HepG2 (cell line): Measurements from ENCODE around the gene SPX. TPM values are rescaled to one million over a fixed set of nuclear protein-coding genes. Genes with fewer than 3 reads are reported as not detected.

ENCODE experiments used
- ATAC-seq: fragments of 200-7000 bp; cut with Tn5 transposase; 3 replicates; pipeline ENCODE4 v1.9.1; 2020; ENCODE audit warnings: mild to moderate bottlenecking, moderate library complexity
- BruUV-seq: library from RNA; stranded (reverse); fragments of 400-500 nt; replicated peaks from 2 replicates; lab custom pipeline; 2021; lab: Mats Ljungman, UMichigan
- CTCF ChIA-PET: fragments of 300-600 bp; formaldehyde crosslinking; extraction: SDS; loops from one replicate; lab custom pipeline; 2021; ENCODE audit warnings: low total read pairs, inconsistent platforms, low intra/inter-chr PET ratio; lab: Yijun Ruan, JAX
- POLR2A ChIA-PET: fragments of 350-600 bp; sonication (Branson Sonifier 250); formaldehyde crosslinking; loops from one replicate; lab custom pipeline; 2020; ENCODE audit warnings: antibody characterized with exemption, inconsistent platforms; lab: Yijun Ruan, JAX
- DNase-seq: peaks from one replicate; pipeline ENCODE4 v3.0.0-alpha.2; 2015; ENCODE audit warnings: low spot score
- FAIRE-seq: peaks from 3 replicates; lab custom pipeline; 2011; peaks lifted over from hg19 to GRCh38; lab: Jason Lieb, UNC
- H2AFZ ChIP-seq: one replicate; pipeline ENCODE4 v1.6.1; 2011; ENCODE audit warnings: low read length, inconsistent platforms
- H3K27ac ChIP-seq: fragments of 300-600 bp; 3 replicates; pipeline ENCODE4 v1.8.0; 2011; ENCODE audit warnings: mixed run types, mild to moderate bottlenecking, mixed read lengths, low read length, inconsistent platforms; ENCODE audit not compliant: insufficient read depth; ENCODE audit errors: extremely low read length
- H3K27me3 ChIP-seq, 2 experiments: fragments of 200-600 bp in 1 of 2; 2 replicates in 1 of 2; 3 replicates in 1 of 2; pipeline versions ENCODE4 v1.6.0 to v1.8.0; 2011; ENCODE audit warnings: low read length in 2 of 2, mild to moderate bottlenecking in 2 of 2, moderate library complexity in 2 of 2, inconsistent platforms in 1 of 2; ENCODE audit not compliant: insufficient read depth in 2 of 2, control insufficient read depth in 1 of 2
- H3K36me3 ChIP-seq, 2 experiments: fragments of 200-600 bp in 1 of 2; replicated peaks in 1 of 2; 2 replicates in 1 of 2; 3 replicates in 1 of 2; pipeline versions ENCODE4 v1.5.1 to v1.8.0; 2011; ENCODE audit warnings: low read length in 2 of 2, inconsistent platforms in 1 of 2; ENCODE audit not compliant: insufficient read depth in 2 of 2, control insufficient read depth in 1 of 2
- H3K4me1 ChIP-seq: 2 replicates; pipeline ENCODE4 v1.5.1; 2012; ENCODE audit warnings: low read length, inconsistent platforms; ENCODE audit not compliant: insufficient read depth
- H3K4me2 ChIP-seq: 2 replicates; pipeline ENCODE4 v1.6.0; 2011; ENCODE audit warnings: low read depth, low read length, inconsistent platforms
- H3K4me3 ChIP-seq, 3 experiments: fragments of 200-600 bp in 1 of 3; sonication (generic), shearing (Covaris generic) in 1 of 3; replicated peaks in 1 of 3; 2 replicates each; pipeline ENCODE4 v1.5.1; 2011 to 2016; ENCODE audit warnings: low read length in 3 of 3, inconsistent platforms in 2 of 3, low read depth in 2 of 3, mild to moderate bottlenecking in 2 of 3, control low read depth in 1 of 3, mixed read lengths in 1 of 3; ENCODE audit not compliant: insufficient read depth in 1 of 3
- H3K79me2 ChIP-seq: one replicate; pipeline ENCODE4 v1.6.1; 2011; ENCODE audit warnings: low read length, inconsistent platforms; ENCODE audit not compliant: insufficient read depth
- H3K9ac ChIP-seq: 2 replicates; pipeline ENCODE4 v1.6.0; 2011; ENCODE audit warnings: mild to moderate bottlenecking, low read depth, low read length, inconsistent platforms; ENCODE audit not compliant: insufficient read depth
- H3K9me3 ChIP-seq: 2 replicates; pipeline ENCODE4 v1.5.1; 2012; ENCODE audit warnings: mild to moderate bottlenecking, low read length
- H4K20me1 ChIP-seq: 2 replicates; pipeline ENCODE4 v1.6.0; 2011; ENCODE audit warnings: inconsistent platforms, mild to moderate bottlenecking, low read length, moderate library complexity; ENCODE audit not compliant: insufficient read depth
- CC2D1A ChIP-seq: sonication (generic); formaldehyde crosslinking; IDR thresholded peaks from 2 replicates; pipeline ENCODE4 v1.8.1; 2023; ENCODE audit warnings: mild to moderate bottlenecking, missing genetic modification reagents
- ELF4 ChIP-seq: sonication (generic); formaldehyde crosslinking; IDR thresholded peaks from 2 replicates; pipeline ENCODE4 v1.5.0; 2020; ENCODE audit warnings: missing genetic modification reagents, mild to moderate bottlenecking, moderate library complexity, borderline replicate concordance
- MXD3 ChIP-seq: IDR thresholded peaks from 2 replicates; pipeline ENCODE4 v1.6.1; 2016; ENCODE audit warnings: mild to moderate bottlenecking, missing biosample characterization, missing genetic modification reagents
- MYNN ChIP-seq: sonication (generic); formaldehyde crosslinking; IDR thresholded peaks from 2 replicates; pipeline ENCODE4 v1.4.0; 2020; ENCODE audit warnings: mild to moderate bottlenecking, low read depth, missing genetic modification reagents
- NRL ChIP-seq: sonication (generic); formaldehyde crosslinking; IDR thresholded peaks from 2 replicates; pipeline ENCODE4 v1.5.0; 2020; ENCODE audit warnings: missing genetic modification reagents, mild to moderate bottlenecking, moderate library complexity, borderline replicate concordance
- STAG1 ChIP-seq: sonication (generic); formaldehyde crosslinking; IDR thresholded peaks from 2 replicates; pipeline ENCODE4 v1.4.0; 2020; ENCODE audit warnings: missing genetic modification reagents
- ZFP1 ChIP-seq: IDR thresholded peaks from 2 replicates; pipeline ENCODE4 v1.6.1; 2016
- ZFP62 ChIP-seq: sonication (generic); formaldehyde crosslinking; IDR thresholded peaks from 2 replicates; pipeline ENCODE4 v1.4.0; 2020; ENCODE audit warnings: missing genetic modification reagents
- ZNF343 ChIP-seq: sonication (generic); formaldehyde crosslinking; IDR thresholded peaks from 2 replicates; pipeline ENCODE4 v1.4.0; 2020; ENCODE audit warnings: mild to moderate bottlenecking, missing genetic modification reagents
- ZNF382 ChIP-seq: sonication (generic); formaldehyde crosslinking; IDR thresholded peaks from 2 replicates; pipeline ENCODE4 v1.5.0; 2020; ENCODE audit warnings: missing genetic modification reagents, mild to moderate bottlenecking, borderline replicate concordance
- ZNF788 ChIP-seq: sonication (generic); formaldehyde crosslinking; IDR thresholded peaks from 2 replicates; pipeline ENCODE4 v1.5.0; 2020; ENCODE audit warnings: mild to moderate bottlenecking, missing genetic modification reagents, borderline replicate concordance
- WGBS: methylation state at CpG from one replicate; pipeline ENCODE4 v1.1.6; 2017; ENCODE audit warnings: low lambda C conversion rate; 5-methylcytosine and 5-hydroxymethylcytosine counted together
- in situ Hi-C: cut with HindIII; loops from 2 replicates; pipeline ENCODE4 v1.10.0; 2017; ENCODE audit warnings: low pct_unique_long_range_greater_than_20kb; ENCODE audit not compliant: extremely low pct_ligation_motif_present
- intact Hi-C: fragments of 100-400 bp; cut with micrococcal nuclease; formaldehyde crosslinking; loops from one replicate; pipeline ENCODE4 v1.10.0; 2022; ENCODE audit not compliant: unreplicated experiment
- polyA plus RNA-seq, 8 experiments: library from polyadenylated mRNA; depleted of rRNA in 3 of 8; stranded (reverse) in 7 of 8; unstranded in 1 of 8; fragments of >200 nt; fragmentation: Illumina TruSeq in 4 of 8; extraction: Trizol in 4 of 8; gene quantifications; 2 replicates each; pipeline versions ENCODE4 v1.2.1 to v1.2.3, GENCODE V29; 2011 to 2016; ENCODE audit warnings: low read depth in 4 of 8, missing spikeins in 1 of 8, mixed read lengths in 1 of 8; ENCODE audit not compliant: insufficient read depth in 1 of 8
- total RNA-seq, 5 experiments: library from RNA; depleted of rRNA; stranded (reverse); fragments of >200 nt; fragmentation: Illumina TruSeq; extraction: Trizol; gene quantifications; 2 replicates each; pipeline ENCODE4 v1.2.3, GENCODE V29; 2016; ENCODE audit warnings: low read depth in 1 of 5

Gene SPX
- total and polyA plus RNA-seq, 2 of the 13 experiments (the other 11 are each of a cell fraction or from before 2014, with no cell fraction given), result 0.07 to 0.16 TPM

DNA sequence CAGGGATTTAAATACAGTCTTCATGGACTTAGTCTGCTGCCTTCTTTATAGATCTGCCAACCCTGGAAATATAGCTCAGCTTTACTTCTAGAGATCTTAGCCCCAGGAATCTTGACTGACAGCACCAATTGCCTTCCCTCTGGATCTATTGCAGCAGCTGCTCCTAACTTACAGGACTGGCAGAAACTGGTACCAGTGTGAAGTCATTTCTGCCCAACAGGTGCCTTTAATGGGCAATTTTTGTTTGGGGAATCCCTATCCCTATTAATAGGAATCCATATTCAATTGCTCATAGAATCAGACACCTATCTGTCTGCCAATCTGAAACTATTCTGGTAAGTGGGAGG lies 27.2 kb downstream of the SPX start:
- no peaks in the 10 kb centered on the region for H3K36me3 ChIP-seq
- H3K79me2 ChIP-seq, result no peaks in the 10 kb centered on the region
- no peak for FAIRE-seq
- H3K27ac ChIP-seq, result no peak overlapping the region
- ATAC-seq, result no peak
- intact Hi-C loops, result no loop called here
- TF ChIP-seq CC2D1A (CRISPR knock-in tag) (no peak), ZNF343 (CRISPR knock-in tag) (no peak), ZFP62 (CRISPR knock-in tag) (no peak), ELF4 (CRISPR knock-in tag) (no peak), NRL (CRISPR knock-in tag) (no peak)
- in situ Hi-C loops, result no loop called here
- H2AFZ ChIP-seq, result no peak overlapping the region
- no peak overlapping the region for H3K4me2 ChIP-seq
- ChIA-PET CTCF (no interaction called here), POLR2A (no interaction called here)
- no peaks in the 10 kb centered on the region for H4K20me1 ChIP-seq
- no TSS peak for BruUV-seq
- no peaks in the 10 kb centered on the region for H3K27me3 ChIP-seq
- H3K4me3 ChIP-seq, result no peak overlapping the region
- peaks cover 11% of the 10 kb centered on the region for H3K4me1 ChIP-seq
- H3K9ac ChIP-seq, result no peak overlapping the region
- no peaks in the 10 kb centered on the region for H3K9me3 ChIP-seq
- no peak for DNase-seq

DNA sequence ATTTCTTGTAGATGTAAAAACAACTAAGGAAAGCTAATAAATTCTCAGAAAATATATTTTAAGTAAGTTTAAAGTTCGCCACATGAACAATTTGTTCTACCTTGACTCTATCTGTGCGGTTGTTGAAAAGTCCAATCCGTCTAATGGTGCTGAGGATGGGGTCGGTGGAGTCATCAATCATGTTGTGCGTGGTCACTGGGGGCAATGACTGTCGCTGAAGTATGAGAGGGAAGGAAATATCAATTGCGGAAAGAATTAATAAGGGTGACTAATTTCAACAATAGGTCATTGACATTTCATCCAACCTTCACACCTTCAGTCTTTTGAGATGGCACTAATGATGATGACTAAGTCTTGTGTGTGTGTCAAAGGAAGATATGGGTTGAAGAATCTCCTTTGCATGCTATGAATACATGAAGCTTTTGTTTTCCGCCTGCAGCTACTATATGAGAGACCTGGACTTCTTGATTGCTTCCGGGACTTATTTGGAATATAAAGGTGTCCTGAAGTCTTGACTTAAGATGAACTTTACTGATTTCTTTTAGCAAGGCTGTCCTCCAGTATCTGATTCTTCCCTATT lies 32.1 kb downstream of the SPX start:
- Histone ChIP-seq H4K20me1 (no peaks in the 10 kb centered on the region), H2AFZ (no peak overlapping the region), H3K9ac (no peak overlapping the region), H3K79me2 (no peaks in the 10 kb centered on the region), H3K4me1 (peaks cover 34% of the 10 kb centered on the region), H3K4me3 (no peak overlapping the region), H3K27me3 (no peaks in the 10 kb centered on the region), H3K9me3 (no peaks in the 10 kb centered on the region), H3K4me2 (no peak overlapping the region), H3K27ac (no peak overlapping the region), H3K36me3 (no peaks in the 10 kb centered on the region)
- no TSS peak for BruUV-seq
- DNase-seq (no peak), FAIRE-seq (no peak), ATAC-seq (no peak)
- ChIA-PET CTCF (no interaction called here), POLR2A (no interaction called here)
- intact Hi-C loops (no loop called here), in situ Hi-C loops (no loop called here)
- WGBS, result 90% methylated on average over 9 of the region's 9 CpGs
- TF ChIP-seq STAG1 (CRISPR knock-in tag), result no peak
- no peak for TF ChIP-seq ZFP1 (CRISPR knock-in tag)
- no peak for TF ChIP-seq MYNN (CRISPR knock-in tag)
- TF ChIP-seq ZNF788, result no peak
- no peak for TF ChIP-seq MXD3 (CRISPR knock-in tag)
- no peak for TF ChIP-seq ZNF382 (CRISPR knock-in tag)
